SU-DHL-6 (cell line): ENCODE data around the gene BCL2L11.

ENCODE experiments used
- H2AFZ ChIP-seq: fragments of 200-600 bp; sonication (generic); 2 replicates; pipeline ENCODE4 v1.6.1; 2014; ENCODE audit warnings: low read depth, mild to moderate bottlenecking, moderate library complexity, mixed read lengths, antibody characterized with exemption, low read length; ENCODE audit not compliant: severe bottlenecking
- H3F3A ChIP-seq: fragments of 200-600 bp; shearing (Covaris generic); 2 replicates; pipeline ENCODE4 v1.6.0; 2016; ENCODE audit warnings: antibody characterized with exemption, mild to moderate bottlenecking; ENCODE audit not compliant: insufficient read depth
- H3K27ac ChIP-seq: fragments of 200-600 bp; sonication (generic); 2 replicates; pipeline ENCODE4 v1.5.1; 2016; ENCODE audit warnings: low read depth, mild to moderate bottlenecking, low read length, moderate library complexity, mixed read lengths
- H3K27me3 ChIP-seq: fragments of 200-600 bp; sonication (generic), shearing (Covaris generic); 2 replicates; pipeline ENCODE4 v1.6.0; 2014; ENCODE audit warnings: mild to moderate bottlenecking, low read length
- H3K36me3 ChIP-seq: fragments of 200-600 bp; sonication (generic); 2 replicates; pipeline ENCODE4 v1.6.1; 2014; ENCODE audit warnings: mild to moderate bottlenecking, low read length, mixed read lengths
- H3K4me2 ChIP-seq: fragments of 300-600, 200-600 bp; shearing (Covaris generic), sonication (generic); 2 replicates; pipeline ENCODE4 v1.6.0; 2014; ENCODE audit warnings: low read length, low read depth, mild to moderate bottlenecking; ENCODE audit not compliant: poor library complexity, severe bottlenecking
- H3K4me3 ChIP-seq: fragments of 200-600 bp; sonication (generic); 2 replicates; pipeline ENCODE4 v1.5.1; 2014; ENCODE audit warnings: antibody characterized with exemption, low read length, mild to moderate bottlenecking, mixed read lengths; ENCODE audit not compliant: insufficient read depth, poor library complexity, severe bottlenecking
- H3K79me2 ChIP-seq: fragments of 200-600 bp; sonication (generic); 2 replicates; pipeline ENCODE4 v1.6.1; 2014; ENCODE audit warnings: mild to moderate bottlenecking, low read length, moderate library complexity; ENCODE audit not compliant: insufficient read depth
- H3K9ac ChIP-seq: fragments of 200-600 bp; sonication (generic); 2 replicates; pipeline ENCODE4 v1.7.0; 2014; ENCODE audit warnings: mild to moderate bottlenecking, low read length
- H3K9me2 ChIP-seq: fragments of 200-600 bp; sonication (generic); replicated peaks from 2 replicates; pipeline ENCODE4 v1.6.1; 2014; ENCODE audit warnings: low read length; ENCODE audit not compliant: insufficient read depth
- H3K9me3 ChIP-seq: fragments of 200-600 bp; sonication (generic); 2 replicates; pipeline ENCODE4 v1.6.1; 2014; ENCODE audit warnings: low read length, mixed read lengths; ENCODE audit not compliant: insufficient read depth
- H4K20me1 ChIP-seq: fragments of 200-600 bp; sonication (generic); 2 replicates; pipeline ENCODE4 v1.6.1; 2014; ENCODE audit warnings: low read depth, mild to moderate bottlenecking, antibody characterized with exemption, low read length, moderate library complexity, mixed read lengths
- EZH2phosphoT487 ChIP-seq: fragments of 200-600 bp; sonication (generic), shearing (Covaris generic); conservative IDR thresholded peaks from 2 replicates; pipeline ENCODE4 v1.6.1; 2018; ENCODE audit warnings: mild to moderate bottlenecking, antibody characterized with exemption, low read length, moderate library complexity, mixed read lengths
- TF ChIP-seq, protein P1 (sequence below): fragments of 200-600 bp; sonication (generic); IDR thresholded peaks from one replicate; pipeline ENCODE4 v1.5.1; 2017; ENCODE audit warnings: antibody characterized with exemption, mild to moderate bottlenecking, low read length, moderate library complexity; ENCODE audit not compliant: insufficient read depth, poor library complexity, severe bottlenecking

The BCL2L11 gene

DNA sequence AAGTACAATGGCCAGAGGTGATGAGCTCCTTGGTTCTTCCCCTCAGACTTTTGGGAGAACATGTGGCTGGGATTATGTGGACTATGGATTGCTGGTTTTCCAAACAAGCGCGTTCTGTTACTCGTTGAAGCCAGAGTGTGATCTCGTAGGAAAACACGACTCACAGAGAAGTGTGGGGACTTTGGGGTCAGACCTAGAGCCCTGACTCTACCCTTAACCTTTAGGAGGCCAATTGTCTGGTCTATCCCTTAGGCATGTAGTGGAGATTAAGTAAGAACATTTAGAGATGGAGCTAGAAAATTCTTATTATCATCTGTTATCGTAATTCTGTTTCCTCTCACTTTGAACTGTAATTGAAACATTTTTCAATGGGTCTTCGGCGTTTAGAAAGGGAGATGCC, 35.8 kb downstream of the BCL2L11 start:
- peak overlapping the region; percentile 44 for H3K4me2 ChIP-seq
- no peaks in the 10 kb centered on the region for H3K9me2 ChIP-seq
- H3K79me2 ChIP-seq: peaks cover 11% of the 10 kb centered on the region; the same call in 1 of the 2 replicates
- H4K20me1 ChIP-seq: no peaks in the 10 kb centered on the region; the same call in 1 of the 2 replicates
- H3F3A ChIP-seq: peaks cover 27% of the 10 kb centered on the region
- no peak overlapping the region for H2AFZ ChIP-seq
- TF ChIP-seq EZH2phosphoT487: no peak
- TF ChIP-seq, protein P1, sequence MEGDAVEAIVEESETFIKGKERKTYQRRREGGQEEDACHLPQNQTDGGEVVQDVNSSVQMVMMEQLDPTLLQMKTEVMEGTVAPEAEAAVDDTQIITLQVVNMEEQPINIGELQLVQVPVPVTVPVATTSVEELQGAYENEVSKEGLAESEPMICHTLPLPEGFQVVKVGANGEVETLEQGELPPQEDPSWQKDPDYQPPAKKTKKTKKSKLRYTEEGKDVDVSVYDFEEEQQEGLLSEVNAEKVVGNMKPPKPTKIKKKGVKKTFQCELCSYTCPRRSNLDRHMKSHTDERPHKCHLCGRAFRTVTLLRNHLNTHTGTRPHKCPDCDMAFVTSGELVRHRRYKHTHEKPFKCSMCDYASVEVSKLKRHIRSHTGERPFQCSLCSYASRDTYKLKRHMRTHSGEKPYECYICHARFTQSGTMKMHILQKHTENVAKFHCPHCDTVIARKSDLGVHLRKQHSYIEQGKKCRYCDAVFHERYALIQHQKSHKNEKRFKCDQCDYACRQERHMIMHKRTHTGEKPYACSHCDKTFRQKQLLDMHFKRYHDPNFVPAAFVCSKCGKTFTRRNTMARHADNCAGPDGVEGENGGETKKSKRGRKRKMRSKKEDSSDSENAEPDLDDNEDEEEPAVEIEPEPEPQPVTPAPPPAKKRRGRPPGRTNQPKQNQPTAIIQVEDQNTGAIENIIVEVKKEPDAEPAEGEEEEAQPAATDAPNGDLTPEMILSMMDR: no peak
- H3K27ac ChIP-seq: peak overlapping the region; percentile 90
- peaks cover under 1% of the 10 kb centered on the region; the same call in 1 of the 2 replicates for H3K36me3 ChIP-seq
- H3K9ac ChIP-seq: no peak overlapping the region
- H3K9me3 ChIP-seq: no peaks in the 10 kb centered on the region
- H3K4me3 ChIP-seq: no peak overlapping the region
- H3K27me3 ChIP-seq: no peaks in the 10 kb centered on the region

DNA sequence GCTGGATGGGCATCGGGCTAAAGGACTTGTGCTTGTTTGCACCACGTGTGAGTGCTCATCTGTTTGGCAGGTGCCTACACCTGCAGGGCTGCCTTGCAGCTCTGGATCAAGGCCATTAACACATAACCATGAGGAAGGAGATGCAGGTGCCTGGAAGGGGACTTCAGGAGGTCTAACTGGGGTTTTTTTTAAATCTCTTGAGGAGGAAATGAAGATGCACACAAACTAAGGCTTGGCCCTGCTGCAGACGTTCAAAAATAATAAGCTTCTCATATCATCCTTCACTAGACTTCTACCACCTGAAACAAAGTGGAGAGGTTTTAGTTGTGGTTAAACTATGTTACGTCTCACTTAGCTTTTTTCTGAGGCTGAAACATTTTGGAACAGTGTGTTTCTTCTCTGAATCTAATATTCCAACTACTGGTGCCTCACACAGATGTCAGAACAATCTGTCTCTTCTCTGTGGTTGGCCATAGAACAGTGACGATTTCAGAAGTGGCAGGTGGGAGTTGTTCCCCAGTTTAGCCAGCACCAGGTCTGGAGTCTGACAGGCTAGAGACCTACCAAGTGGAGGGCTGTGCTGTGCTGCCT, 36.5 kb downstream of the BCL2L11 start:
- peak overlapping the region; percentile 22; the same call in 1 of the 2 replicates for H3K9ac ChIP-seq
- H3K36me3 ChIP-seq: no peaks in the 10 kb centered on the region
- no peak for TF ChIP-seq EZH2phosphoT487
- TF ChIP-seq, protein P1: no peak
- H3K9me3 ChIP-seq: no peaks in the 10 kb centered on the region
- H3F3A ChIP-seq: peaks cover 27% of the 10 kb centered on the region
- peaks cover 11% of the 10 kb centered on the region; the same call in 1 of the 2 replicates for H3K79me2 ChIP-seq
- H3K4me2 ChIP-seq: peak overlapping the region; percentile 44
- H4K20me1 ChIP-seq: no peaks in the 10 kb centered on the region; the same call in 1 of the 2 replicates
- no peaks in the 10 kb centered on the region for H3K27me3 ChIP-seq
- H3K27ac ChIP-seq: peak overlapping the region; percentile 90
- no peak overlapping the region for H2AFZ ChIP-seq
- H3K4me3 ChIP-seq: no peak overlapping the region
- H3K9me2 ChIP-seq: no peaks in the 10 kb centered on the region

- H3K27ac ChIP-seq: peak overlapping the region; percentile 90
- H3K4me3 ChIP-seq: no peak overlapping the region
- TF ChIP-seq, protein P1: no peak
- no peak for TF ChIP-seq EZH2phosphoT487
- peaks cover 27% of the 10 kb centered on the region for H3F3A ChIP-seq
- no peaks in the 10 kb centered on the region for H3K9me3 ChIP-seq
- H3K9me2 ChIP-seq: no peaks in the 10 kb centered on the region
- peak overlapping the region; percentile 44 for H3K4me2 ChIP-seq
- no peak overlapping the region for H2AFZ ChIP-seq
- H4K20me1 ChIP-seq: no peaks in the 10 kb centered on the region; the same call in 1 of the 2 replicates
- no peaks in the 10 kb centered on the region for H3K27me3 ChIP-seq
- H3K79me2 ChIP-seq: peaks cover 11% of the 10 kb centered on the region; the same call in 1 of the 2 replicates
- no peaks in the 10 kb centered on the region for H3K36me3 ChIP-seq
- H3K9ac ChIP-seq: peak overlapping the region; percentile 22; the same call in 1 of the 2 replicates
Observed at GRCh38 chr2:111157798-111158197, 37.1 kb downstream of the BCL2L11 start.
